A549 (cell line): ENCODE data around the gene PEX26. TPM values are rescaled to one million over a fixed set of nuclear protein-coding genes. Genes with fewer than 3 reads are reported as not detected.

Experiments
- ATAC-seq, 2 experiments: fragments of 200-7000 bp in 1 of 2; fragments of >200 bp in 1 of 2; cut with Nextera tagmentation in 1 of 2; cut with Tn5 transposase in 1 of 2; 3 replicates each; pipeline versions ENCODE4 v1.8.0 to v1.9.1; 2018 to 2020; ENCODE audit warnings: mild to moderate bottlenecking in 1 of 2, moderate library complexity in 1 of 2
- CTCF ChIA-PET: fragments of 300-600 bp; sonication (Branson Sonifier 250); formaldehyde crosslinking; extraction: SDS; loops from one replicate; lab custom pipeline; 2021; ENCODE audit warnings: antibody characterized with exemption, inconsistent platforms; lab: Yijun Ruan, JAX
- POLR2A ChIA-PET: fragments of 350-600 bp; formaldehyde crosslinking; extraction: SDS; loops from one replicate; lab custom pipeline; 2021; ENCODE audit warnings: antibody characterized with exemption, inconsistent platforms; lab: Yijun Ruan, JAX
- DNase-seq, 2 experiments: peaks; one replicate each; pipeline versions ENCODE4 v3.0.0 to v3.0.0-alpha.2; 2011 to 2016; ENCODE audit warnings: low read depth in 1 of 2, low spot score in 1 of 2
- FAIRE-seq: peaks from 2 replicates; lab custom pipeline; 2011; peaks lifted over from hg19 to GRCh38; lab: Jason Lieb, UNC
- H3K27ac ChIP-seq, 2 experiments: fragments of >200 bp; sonication (Bioruptor Twin); formaldehyde crosslinking; 3 replicates each; pipeline ENCODE4 v1.5.1; 2016 to 2017
- H3K4me1 ChIP-seq: fragments of >200 bp; sonication (Bioruptor Twin); formaldehyde crosslinking; 3 replicates; pipeline ENCODE4 v1.6.1; 2016
- H3K4me2 ChIP-seq: fragments of >200 bp; sonication (Bioruptor Twin); formaldehyde crosslinking; 3 replicates; pipeline ENCODE4 v1.6.1; 2016
- H3K4me3 ChIP-seq: fragments of >200 bp; sonication (Bioruptor Twin); formaldehyde crosslinking; 3 replicates; pipeline ENCODE4 v1.5.1; 2016
- H3K9me3 ChIP-seq: fragments of >200 bp; sonication (Bioruptor Twin); formaldehyde crosslinking; 3 replicates; pipeline ENCODE4 v1.6.1; 2016
- CBX2 ChIP-seq: fragments of 200-600 bp; sonication (generic); IDR thresholded peaks from 2 replicates; pipeline ENCODE4 v1.6.1; 2016; ENCODE audit warnings: low read depth, mild to moderate bottlenecking, borderline replicate concordance
- EHF ChIP-seq: fragments of 250-450 bp; sonication (Bioruptor Pico); IDR thresholded peaks from 2 replicates; pipeline ENCODE4 v1.5.0; 2020; ENCODE audit warnings: mild to moderate bottlenecking
- EHMT2 ChIP-seq: fragments of 200-600 bp; sonication (generic); IDR thresholded peaks from 2 replicates; pipeline ENCODE4 v1.6.1; 2016; ENCODE audit warnings: antibody characterized with exemption, low read depth, mild to moderate bottlenecking, moderate library complexity
- FOSB ChIP-seq: fragments of 250-450 bp; sonication (Bioruptor Pico); IDR thresholded peaks from 2 replicates; pipeline ENCODE4 v1.5.0; 2020; ENCODE audit warnings: mild to moderate bottlenecking, moderate library complexity
- FOXS1 ChIP-seq: fragments of 250-450 bp; sonication (Bioruptor Pico); IDR thresholded peaks from 2 replicates; pipeline ENCODE4 v1.5.0; 2020; ENCODE audit warnings: mild to moderate bottlenecking, moderate library complexity
- HDAC2 ChIP-seq: fragments of 200-600 bp; sonication (generic); IDR thresholded peaks from 2 replicates; pipeline ENCODE4 v1.6.1; 2016
- HOXA7 ChIP-seq: fragments of 250-450 bp; sonication (Bioruptor Pico); IDR thresholded peaks from 2 replicates; pipeline ENCODE4 v1.5.0; 2020; ENCODE audit warnings: mild to moderate bottlenecking, moderate library complexity
- JUN ChIP-seq, 2 experiments: fragments of >200 bp; sonication (Bioruptor Twin); formaldehyde crosslinking; IDR thresholded peaks; 2 replicates in 1 of 2; 3 replicates in 1 of 2; pipeline ENCODE4 v1.6.1; 2016 to 2017
- KDM1A ChIP-seq: fragments of 200-600 bp; sonication (generic); IDR thresholded peaks from 2 replicates; pipeline ENCODE4 v1.6.1; 2016; ENCODE audit warnings: low read depth, mild to moderate bottlenecking
- MAFK ChIP-seq: fragments of 450-650 bp; IDR thresholded peaks from 2 replicates; pipeline ENCODE4 v1.6.1; 2014; ENCODE audit not compliant: partially characterized antibody
- MAZ ChIP-seq: fragments of 150-350 bp; IDR thresholded peaks from 2 replicates; pipeline ENCODE4 v1.6.1; 2014; ENCODE audit warnings: antibody characterized with exemption, low read depth, low read length, borderline replicate concordance
- NFE2L2 ChIP-seq: fragments of 150-350 bp; conservative IDR thresholded peaks from 2 replicates; pipeline ENCODE4 v1.6.1; 2014; ENCODE audit warnings: low read length
- POLR2AphosphoS2 ChIP-seq: conservative IDR thresholded peaks from 2 replicates; pipeline ENCODE4 v1.6.1; 2012; ENCODE audit warnings: low read length, improper control_type of control experiment, inconsistent platforms
- RAD21 ChIP-seq, 2 experiments: fragments of >200 bp in 1 of 2; sonication (Bioruptor Twin) in 1 of 2; formaldehyde crosslinking in 1 of 2; IDR thresholded peaks in 1 of 2; conservative IDR thresholded peaks in 1 of 2; 2 replicates in 1 of 2; 3 replicates in 1 of 2; pipeline ENCODE4 v1.6.1; 2012 to 2018; ENCODE audit warnings: inconsistent platforms in 1 of 2
- RARB ChIP-seq: fragments of 250-450 bp; sonication (Bioruptor Pico); IDR thresholded peaks from 2 replicates; pipeline ENCODE4 v1.8.0; 2021; ENCODE audit warnings: mild to moderate bottlenecking, moderate library complexity
- RFX5 ChIP-seq: fragments of 450-650 bp; IDR thresholded peaks from 2 replicates; pipeline ENCODE4 v1.7.1; 2014; ENCODE audit warnings: antibody characterized with exemption, mild to moderate bottlenecking, moderate library complexity
- TFCP2L1 ChIP-seq: fragments of 250-450 bp; sonication (Bioruptor Pico); IDR thresholded peaks from 2 replicates; pipeline ENCODE4 v1.5.0; 2021; ENCODE audit warnings: mild to moderate bottlenecking
- ZC3H11A ChIP-seq: fragments of 450-650 bp; IDR thresholded peaks from 2 replicates; pipeline ENCODE4 v1.6.1; 2014; ENCODE audit warnings: antibody characterized with exemption, mild to moderate bottlenecking
- ZNF302 ChIP-seq: fragments of 250-450 bp; sonication (Bioruptor Pico); IDR thresholded peaks from 2 replicates; pipeline ENCODE4 v1.9.0; 2021; ENCODE audit warnings: inconsistent platforms, mild to moderate bottlenecking, moderate library complexity
- ZSCAN20 ChIP-seq: fragments of 250-450 bp; sonication (Bioruptor Pico); IDR thresholded peaks from 2 replicates; pipeline ENCODE4 v1.8.0; 2022; ENCODE audit warnings: mild to moderate bottlenecking, moderate library complexity
- WGBS: methylation state at CpG from one replicate; pipeline ENCODE4 v1.1.6; 2017; ENCODE audit errors: missing lambda C conversion rate; 5-methylcytosine and 5-hydroxymethylcytosine counted together
- polyA plus RNA-seq, 4 experiments: library from polyadenylated mRNA; depleted of rRNA in 3 of 4; stranded (reverse); fragments of >200 nt; fragmentation: RNase III in 1 of 4; extraction: RNeasy Plus Mini Kit Qiagen cat#74134 plus additional on column Dnase treatment in 1 of 4; gene quantifications; 2 replicates in 3 of 4; 3 replicates in 1 of 4; pipeline ENCODE4 v1.2.3, GENCODE V29; 2011 to 2017
- TF ChIP-seq, protein P1 (sequence below): fragments of 200-600 bp; sonication (generic); IDR thresholded peaks from 2 replicates; pipeline ENCODE4 v1.6.1; 2016; ENCODE audit warnings: antibody characterized with exemption, mild to moderate bottlenecking, moderate library complexity
- TF ChIP-seq, protein P2 (sequence below): fragments of 450-650 bp; IDR thresholded peaks from 2 replicates; pipeline ENCODE4 v1.6.1; 2014; ENCODE audit warnings: antibody characterized with exemption
- TF ChIP-seq, protein P3 (sequence below): fragments of 250-450 bp; sonication (Bioruptor Pico); IDR thresholded peaks from 2 replicates; pipeline ENCODE4 v1.5.0; 2020; ENCODE audit warnings: low read depth, mild to moderate bottlenecking, moderate library complexity
- TF ChIP-seq, protein P4 (sequence below): fragments of >200 bp; sonication (Bioruptor Twin); formaldehyde crosslinking; IDR thresholded peaks from 2 replicates; pipeline ENCODE4 v1.6.1; 2016
- TF ChIP-seq, protein P5 (sequence below): fragments of >200 bp; sonication (Bioruptor Twin); formaldehyde crosslinking; IDR thresholded peaks from 3 replicates; pipeline ENCODE4 v1.6.1; 2016

The PEX26 gene
- polyA plus RNA-seq, 2 of the 4 experiments (the other 2 are of a cell fraction) = 11.8 to 12.4 TPM

DNA sequence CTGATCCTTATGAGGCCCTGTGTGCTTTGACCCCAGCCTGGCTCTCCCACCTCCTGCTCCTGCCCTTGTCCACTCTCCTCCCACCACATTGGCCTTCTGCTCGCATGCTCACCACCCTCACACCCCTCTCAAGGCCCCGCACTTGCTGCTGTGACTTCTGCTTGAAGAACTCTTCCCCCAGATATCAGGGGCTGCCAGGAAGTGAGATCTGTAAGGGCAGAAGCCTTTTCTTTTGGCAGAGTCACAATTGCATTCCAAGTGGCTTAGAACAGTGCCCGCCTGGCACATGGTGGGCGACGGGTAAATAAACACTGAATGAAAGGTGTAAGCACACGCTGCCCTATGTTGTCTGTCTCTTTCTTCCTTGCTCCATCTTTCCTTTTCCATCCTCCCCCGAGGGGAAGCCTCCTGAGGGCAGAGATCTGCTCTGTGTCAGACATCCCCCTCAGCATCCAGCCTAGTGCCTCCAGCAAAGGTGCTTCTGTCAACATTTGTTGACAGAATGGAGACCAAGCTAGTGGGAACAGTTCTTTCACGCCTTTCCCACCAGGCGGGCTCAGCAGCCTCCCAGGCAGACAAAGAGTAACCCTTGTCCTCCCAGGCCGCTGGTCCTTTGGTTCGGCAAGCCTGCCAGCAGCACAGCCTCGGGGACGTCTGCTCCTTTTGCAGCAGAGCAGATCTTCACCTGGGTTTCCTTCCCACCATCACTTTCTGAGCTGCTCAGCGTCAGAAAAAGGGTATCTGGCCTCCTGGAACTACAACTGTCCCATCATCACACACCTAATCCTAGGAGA is 10.0 kb upstream of the PEX26 start:
- no peak for FAIRE-seq
- POLR2A ChIA-PET = no interaction called here
- Histone ChIP-seq H3K27ac (peak overlapping the region; percentile 42 to 58; a peak in 4 of 6 replicates), H3K9me3 (no peaks in the 10 kb centered on the region), H3K4me3 (no peak overlapping the region), H3K4me1 (peaks cover 25% of the 10 kb centered on the region), H3K4me2 (no peak overlapping the region)
- ATAC-seq = no peak
- no peak for DNase-seq
- TF ChIP-seq ZC3H11A = no peak
- TF ChIP-seq FOXS1 (CRISPR knock-in tag) = no peak
- TF ChIP-seq, protein P1, sequence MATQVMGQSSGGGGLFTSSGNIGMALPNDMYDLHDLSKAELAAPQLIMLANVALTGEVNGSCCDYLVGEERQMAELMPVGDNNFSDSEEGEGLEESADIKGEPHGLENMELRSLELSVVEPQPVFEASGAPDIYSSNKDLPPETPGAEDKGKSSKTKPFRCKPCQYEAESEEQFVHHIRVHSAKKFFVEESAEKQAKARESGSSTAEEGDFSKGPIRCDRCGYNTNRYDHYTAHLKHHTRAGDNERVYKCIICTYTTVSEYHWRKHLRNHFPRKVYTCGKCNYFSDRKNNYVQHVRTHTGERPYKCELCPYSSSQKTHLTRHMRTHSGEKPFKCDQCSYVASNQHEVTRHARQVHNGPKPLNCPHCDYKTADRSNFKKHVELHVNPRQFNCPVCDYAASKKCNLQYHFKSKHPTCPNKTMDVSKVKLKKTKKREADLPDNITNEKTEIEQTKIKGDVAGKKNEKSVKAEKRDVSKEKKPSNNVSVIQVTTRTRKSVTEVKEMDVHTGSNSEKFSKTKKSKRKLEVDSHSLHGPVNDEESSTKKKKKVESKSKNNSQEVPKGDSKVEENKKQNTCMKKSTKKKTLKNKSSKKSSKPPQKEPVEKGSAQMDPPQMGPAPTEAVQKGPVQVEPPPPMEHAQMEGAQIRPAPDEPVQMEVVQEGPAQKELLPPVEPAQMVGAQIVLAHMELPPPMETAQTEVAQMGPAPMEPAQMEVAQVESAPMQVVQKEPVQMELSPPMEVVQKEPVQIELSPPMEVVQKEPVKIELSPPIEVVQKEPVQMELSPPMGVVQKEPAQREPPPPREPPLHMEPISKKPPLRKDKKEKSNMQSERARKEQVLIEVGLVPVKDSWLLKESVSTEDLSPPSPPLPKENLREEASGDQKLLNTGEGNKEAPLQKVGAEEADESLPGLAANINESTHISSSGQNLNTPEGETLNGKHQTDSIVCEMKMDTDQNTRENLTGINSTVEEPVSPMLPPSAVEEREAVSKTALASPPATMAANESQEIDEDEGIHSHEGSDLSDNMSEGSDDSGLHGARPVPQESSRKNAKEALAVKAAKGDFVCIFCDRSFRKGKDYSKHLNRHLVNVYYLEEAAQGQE = no peak
- TF ChIP-seq, protein P2, sequence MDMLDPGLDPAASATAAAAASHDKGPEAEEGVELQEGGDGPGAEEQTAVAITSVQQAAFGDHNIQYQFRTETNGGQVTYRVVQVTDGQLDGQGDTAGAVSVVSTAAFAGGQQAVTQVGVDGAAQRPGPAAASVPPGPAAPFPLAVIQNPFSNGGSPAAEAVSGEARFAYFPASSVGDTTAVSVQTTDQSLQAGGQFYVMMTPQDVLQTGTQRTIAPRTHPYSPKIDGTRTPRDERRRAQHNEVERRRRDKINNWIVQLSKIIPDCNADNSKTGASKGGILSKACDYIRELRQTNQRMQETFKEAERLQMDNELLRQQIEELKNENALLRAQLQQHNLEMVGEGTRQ = no peak
- TF ChIP-seq CBX2 = no peak
- TF ChIP-seq HDAC2 = no peak
- TF ChIP-seq, protein P3, sequence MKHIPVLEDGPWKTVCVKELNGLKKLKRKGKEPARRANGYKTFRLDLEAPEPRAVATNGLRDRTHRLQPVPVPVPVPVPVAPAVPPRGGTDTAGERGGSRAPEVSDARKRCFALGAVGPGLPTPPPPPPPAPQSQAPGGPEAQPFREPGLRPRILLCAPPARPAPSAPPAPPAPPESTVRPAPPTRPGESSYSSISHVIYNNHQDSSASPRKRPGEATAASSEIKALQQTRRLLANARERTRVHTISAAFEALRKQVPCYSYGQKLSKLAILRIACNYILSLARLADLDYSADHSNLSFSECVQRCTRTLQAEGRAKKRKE (CRISPR knock-in tag) = no peak
- no peak for TF ChIP-seq POLR2AphosphoS2
- no peak for TF ChIP-seq MAFK
- no peak for TF ChIP-seq HOXA7 (CRISPR knock-in tag)
- TF ChIP-seq, all 56 proteins: peak for 0
- WGBS = 83% methylated on average over 14 of the region's 14 CpGs
- CTCF ChIA-PET = interaction anchor here (1.2 to 1.4 kb wide), 2 partner anchors 8 to 43 kb away, joined by 4 to 5 read pairs; partner anchors contain the start of gene MICAL3

DNA sequence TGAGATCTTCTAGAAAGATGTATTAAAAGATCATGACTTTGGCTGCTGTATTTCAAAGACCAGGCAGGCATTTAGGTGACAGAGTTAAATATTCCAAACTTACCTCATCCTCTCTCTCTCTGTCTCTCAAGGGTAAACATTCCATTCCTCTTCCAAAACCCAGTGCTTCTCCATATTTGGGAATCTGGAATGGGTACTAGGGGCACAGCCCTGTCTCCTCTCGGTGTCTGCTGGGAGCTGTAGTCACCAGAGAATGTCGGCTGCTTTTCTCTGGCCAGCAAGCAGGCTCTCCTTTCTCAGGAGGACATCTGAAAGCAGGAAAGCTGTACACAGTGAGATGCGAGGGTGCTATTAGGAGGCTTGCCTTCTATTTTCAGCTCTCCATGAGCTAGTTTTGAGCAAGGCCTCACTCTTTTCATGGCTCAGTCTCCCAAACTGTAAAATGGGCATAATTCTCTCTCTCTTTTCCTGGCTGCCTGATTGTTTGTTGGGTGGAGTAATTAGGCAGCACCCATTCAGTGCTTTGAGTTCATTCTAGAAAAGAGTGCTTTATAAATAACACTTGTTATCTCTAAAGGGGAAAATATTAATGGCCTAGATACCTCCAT is 9.3 kb upstream of the PEX26 start:
- Histone ChIP-seq H3K27ac (peak overlapping the region; percentile 42 to 58; a peak in 5 of 6 replicates), H3K9me3 (no peaks in the 10 kb centered on the region), H3K4me1 (peaks cover 20% of the 10 kb centered on the region), H3K4me2 (no peak overlapping the region), H3K4me3 (no peak overlapping the region)
- DNase-seq (no peak), FAIRE-seq (no peak), ATAC-seq (no peak; a peak in 1 of 6 replicates)
- ChIA-PET CTCF (interaction anchor here (0.7 to 1.4 kb wide), 3 partner anchors 8 to 67 kb away, joined by 3 to 5 read pairs (median 4); partner anchors contain the start of gene MICAL3), POLR2A (no interaction called here)
- WGBS = 43% methylated on average over 3 of the region's 3 CpGs
- TF ChIP-seq EHMT2 (no peak), CBX2 (no peak), ZNF302 (CRISPR knock-in tag) (no peak), MAZ (no peak), RAD21 (conservative IDR thresholded peaks at IDR 0.05 in 1 of 2, IDR thresholded peaks at IDR 0.05 in 1 of 2) (no peak), FOSB (CRISPR knock-in tag) (no peak), JUN (IDR thresholded peaks at IDR 0.05) (no peak), RARB (no peak), NFE2L2 (no peak), TFCP2L1 (CRISPR knock-in tag) (no peak), ZSCAN20 (CRISPR knock-in tag) (no peak), KDM1A (no peak), RFX5 (no peak), EHF (CRISPR knock-in tag) (no peak)
- TF ChIP-seq, protein P4, sequence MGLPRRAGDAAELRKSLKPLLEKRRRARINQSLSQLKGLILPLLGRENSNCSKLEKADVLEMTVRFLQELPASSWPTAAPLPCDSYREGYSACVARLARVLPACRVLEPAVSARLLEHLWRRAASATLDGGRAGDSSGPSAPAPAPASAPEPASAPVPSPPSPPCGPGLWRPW = no peak
- TF ChIP-seq, protein P1 = no peak
- TF ChIP-seq, protein P5, sequence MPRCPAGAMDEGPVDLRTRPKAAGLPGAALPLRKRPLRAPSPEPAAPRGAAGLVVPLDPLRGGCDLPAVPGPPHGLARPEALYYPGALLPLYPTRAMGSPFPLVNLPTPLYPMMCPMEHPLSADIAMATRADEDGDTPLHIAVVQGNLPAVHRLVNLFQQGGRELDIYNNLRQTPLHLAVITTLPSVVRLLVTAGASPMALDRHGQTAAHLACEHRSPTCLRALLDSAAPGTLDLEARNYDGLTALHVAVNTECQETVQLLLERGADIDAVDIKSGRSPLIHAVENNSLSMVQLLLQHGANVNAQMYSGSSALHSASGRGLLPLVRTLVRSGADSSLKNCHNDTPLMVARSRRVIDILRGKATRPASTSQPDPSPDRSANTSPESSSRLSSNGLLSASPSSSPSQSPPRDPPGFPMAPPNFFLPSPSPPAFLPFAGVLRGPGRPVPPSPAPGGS = no peak
